Hepatocyte (in vitro differentiated cells): ENCODE measurements around the gene ATP1A3. TPM values are rescaled to one million over a fixed set of nuclear protein-coding genes. Genes with fewer than 3 reads are reported as not detected.
"Not testable (repeated sequence)": the region's sequence is repeated elsewhere in the genome, so short reads cannot be mapped to it uniquely, and the experiment has no call there.

Experiments used
- DNase-seq: peaks from one replicate; pipeline ENCODE4 v3.0.0-alpha.2; 2016; ENCODE audit warnings: low spot score
- H2AFZ ChIP-seq: fragments of 200-600 bp; sonication (generic); 2 replicates; pipeline ENCODE4 v1.6.0; 2016; ENCODE audit warnings: antibody characterized with exemption, mild to moderate bottlenecking
- H3K27ac ChIP-seq: fragments of 200-600 bp; sonication (generic); 2 replicates; pipeline ENCODE4 v1.5.1; 2016; ENCODE audit warnings: mild to moderate bottlenecking
- H3K27me3 ChIP-seq: fragments of 200-600 bp; sonication (generic); 2 replicates; pipeline ENCODE4 v1.6.1; 2016
- H3K36me3 ChIP-seq: fragments of 200-600 bp; sonication (generic); replicated peaks from 2 replicates; pipeline ENCODE4 v1.5.1; 2016; ENCODE audit warnings: low read depth; ENCODE audit not compliant: insufficient read depth
- H3K4me1 ChIP-seq: fragments of 200-600 bp; sonication (generic); 2 replicates; pipeline ENCODE4 v1.5.1; 2016; ENCODE audit warnings: mild to moderate bottlenecking, moderate library complexity; ENCODE audit not compliant: insufficient read depth
- H3K4me2 ChIP-seq: fragments of 200-600 bp; sonication (generic); 2 replicates; pipeline ENCODE4 v1.6.0; 2016
- H3K4me3 ChIP-seq: fragments of 200-600 bp; sonication (generic); 2 replicates; pipeline ENCODE4 v1.5.1; 2016; ENCODE audit warnings: mild to moderate bottlenecking
- H3K79me2 ChIP-seq: fragments of 200-600 bp; sonication (generic); 2 replicates; pipeline ENCODE4 v1.6.0; 2017; ENCODE audit warnings: mild to moderate bottlenecking
- H3K9me2 ChIP-seq: fragments of 200-600 bp; sonication (generic); replicated peaks from 2 replicates; pipeline ENCODE4 v1.6.0; 2017; ENCODE audit warnings: mild to moderate bottlenecking; ENCODE audit not compliant: insufficient read depth
- H3K9me3 ChIP-seq: fragments of 200-600 bp; sonication (generic); 2 replicates; pipeline ENCODE4 v1.5.1; 2016; ENCODE audit warnings: low read depth, mild to moderate bottlenecking
- H4K20me1 ChIP-seq: fragments of 200-600 bp; sonication (generic); 2 replicates; pipeline ENCODE4 v1.6.0; 2016; ENCODE audit warnings: mild to moderate bottlenecking; ENCODE audit not compliant: insufficient read depth, poor library complexity, severe bottlenecking
- CTCF ChIP-seq: fragments of 200-600 bp; sonication (generic); IDR thresholded peaks from 2 replicates; pipeline ENCODE4 v1.5.1; 2016; ENCODE audit warnings: antibody characterized with exemption, mild to moderate bottlenecking; ENCODE audit not compliant: poor library complexity
- EZH2 ChIP-seq: fragments of 200-600 bp; sonication (generic); IDR thresholded peaks from 2 replicates; pipeline ENCODE4 v1.6.1; 2016; ENCODE audit warnings: antibody characterized with exemption, mild to moderate bottlenecking, borderline replicate concordance
- EZH2phosphoT487 ChIP-seq: fragments of 200-600 bp; sonication (generic); IDR thresholded peaks from one replicate; pipeline ENCODE4 v1.6.1; 2018; ENCODE audit warnings: antibody characterized with exemption, mild to moderate bottlenecking, low read depth, moderate library complexity; ENCODE audit not compliant: unreplicated experiment, severe bottlenecking
- WGBS: methylation state at CpG from one replicate; pipeline ENCODE4 v1.1.6; 2016; ENCODE audit warnings: low lambda C conversion rate; ENCODE audit errors: missing lambda C conversion rate; 5-methylcytosine and 5-hydroxymethylcytosine counted together
- polyA plus RNA-seq: library from polyadenylated mRNA; unstranded; fragments of >200 nt; fragmentation: Nextera tagmentation; extraction: Ambion mirVana; gene quantifications from 2 replicates; pipeline ENCODE4 v1.2.1, GENCODE V29; 2016
- total RNA-seq: library from RNA; depleted of rRNA; stranded (reverse); fragments of >200 nt; gene quantifications from 2 replicates; pipeline ENCODE4 v1.2.3, GENCODE V29; 2014

The ATP1A3 gene
- total and polyA plus RNA-seq, 2 experiments from 2014 or later = 0.03 to 0.82 TPM

- no peak overlapping the region for H3K27ac ChIP-seq
- no peaks in the 10 kb centered on the region for H3K27me3 ChIP-seq
- no peak for TF ChIP-seq EZH2phosphoT487
- no peak for TF ChIP-seq CTCF
- no peak overlapping the region for H3K4me2 ChIP-seq
- no peak overlapping the region for H3K4me3 ChIP-seq
- H3K4me1 ChIP-seq = no peaks in the 10 kb centered on the region
- no peaks in the 10 kb centered on the region for H3K79me2 ChIP-seq
- no peak for DNase-seq
- no peak overlapping the region for H2AFZ ChIP-seq
- no peaks in the 10 kb centered on the region for H4K20me1 ChIP-seq
- no peaks in the 10 kb centered on the region for H3K36me3 ChIP-seq
- no peaks in the 10 kb centered on the region for H3K9me2 ChIP-seq
- 89% methylated on average over 9 of the region's 11 CpGs for WGBS
- H3K9me3 ChIP-seq = no peaks in the 10 kb centered on the region
Observed at GRCh38 chr19:42018503-42019193, 24.6 kb upstream of the ATP1A3 start.

GRCh38 chr19:42017040-42017439, 23.0 kb upstream of the ATP1A3 start:
- no peaks in the 10 kb centered on the region for H3K4me1 ChIP-seq
- no peaks in the 10 kb centered on the region for H3K9me3 ChIP-seq
- H3K27ac ChIP-seq = no peak overlapping the region
- no peaks in the 10 kb centered on the region for H3K79me2 ChIP-seq
- no peak overlapping the region for H2AFZ ChIP-seq
- H3K36me3 ChIP-seq = no peaks in the 10 kb centered on the region
- TF ChIP-seq EZH2 (no peak), CTCF (no peak), EZH2phosphoT487 (no peak)
- no peaks in the 10 kb centered on the region for H3K9me2 ChIP-seq
- no peaks in the 10 kb centered on the region for H3K27me3 ChIP-seq
- H4K20me1 ChIP-seq = no peaks in the 10 kb centered on the region
- no peak overlapping the region for H3K4me2 ChIP-seq
- WGBS = 88% methylated on average over 8 of the region's 8 CpGs
- DNase-seq = no peak
- no peak overlapping the region for H3K4me3 ChIP-seq

- H3K27me3 ChIP-seq, H3K27ac ChIP-seq, H3K79me2 ChIP-seq, H3K9me2 ChIP-seq, H3K4me2 ChIP-seq, H3K4me3 ChIP-seq, H2AFZ ChIP-seq, H4K20me1 ChIP-seq, H3K4me1 ChIP-seq, H3K36me3 ChIP-seq, DNase-seq, H3K9me3 ChIP-seq: not testable (repeated sequence)
- WGBS = 89% methylated on average over 3 of the region's 3 CpGs
Observed at GRCh38 chr19:42012747-42013146, 18.7 kb upstream of the ATP1A3 start.

- no peak overlapping the region for H3K4me2 ChIP-seq
- H3K9me2 ChIP-seq = no peaks in the 10 kb centered on the region
- no peaks in the 10 kb centered on the region for H3K79me2 ChIP-seq
- H4K20me1 ChIP-seq = no peaks in the 10 kb centered on the region
- no peak overlapping the region for H3K27ac ChIP-seq
- H3K27me3 ChIP-seq = no peaks in the 10 kb centered on the region
- no peaks in the 10 kb centered on the region for H3K9me3 ChIP-seq
- TF ChIP-seq CTCF (no peak), EZH2phosphoT487 (no peak), EZH2 (no peak)
- H3K36me3 ChIP-seq = no peaks in the 10 kb centered on the region
- H3K4me1 ChIP-seq = no peaks in the 10 kb centered on the region
- no peak overlapping the region for H3K4me3 ChIP-seq
- DNase-seq = no peak
- WGBS = 85% methylated on average over 11 of the region's 11 CpGs
- no peak overlapping the region for H2AFZ ChIP-seq
Observed at GRCh38 chr19:42010245-42011126, 16.5 kb upstream of the ATP1A3 start.
